PFSK-1 (cell line): Measurements from ENCODE around the gene RAB31.

Experiments
- FOXP2 ChIP-seq: optimal IDR thresholded peaks from 2 replicates; pipeline ENCODE3; 2011; ENCODE audit warnings: borderline replicate concordance, control low read depth, inconsistent platforms; ENCODE audit not compliant: insufficient read depth; ENCODE audit errors: extremely low read length, extremely low read depth
- POLR2AphosphoS5 ChIP-seq: IDR thresholded peaks from 2 replicates; pipeline ENCODE4 v1.6.1; 2012; ENCODE audit warnings: low read depth, mild to moderate bottlenecking, control low read depth, low read length, moderate library complexity
- SIN3A ChIP-seq: IDR thresholded peaks from 2 replicates; pipeline ENCODE4 v1.6.1; 2012; ENCODE audit warnings: mild to moderate bottlenecking, low read length, moderate library complexity, borderline replicate concordance; ENCODE audit not compliant: insufficient read depth
- TAF1 ChIP-seq: IDR thresholded peaks from 2 replicates; pipeline ENCODE4 v1.6.1; 2012; ENCODE audit warnings: low read length, control low read depth, borderline replicate concordance; ENCODE audit not compliant: insufficient read depth
- TF ChIP-seq, protein P1 (sequence below), 2 experiments: IDR thresholded peaks; 2 replicates each; pipeline versions ENCODE4 v1.6.1 to v1.8.0; 2011 to 2012; ENCODE audit warnings: low read depth in 2 of 2, low read length in 2 of 2, control low read depth in 1 of 2, inconsistent platforms in 1 of 2, mild to moderate bottlenecking in 1 of 2, moderate library complexity in 1 of 2; ENCODE audit not compliant: insufficient read depth in 1 of 2

The RAB31 gene

DNA sequence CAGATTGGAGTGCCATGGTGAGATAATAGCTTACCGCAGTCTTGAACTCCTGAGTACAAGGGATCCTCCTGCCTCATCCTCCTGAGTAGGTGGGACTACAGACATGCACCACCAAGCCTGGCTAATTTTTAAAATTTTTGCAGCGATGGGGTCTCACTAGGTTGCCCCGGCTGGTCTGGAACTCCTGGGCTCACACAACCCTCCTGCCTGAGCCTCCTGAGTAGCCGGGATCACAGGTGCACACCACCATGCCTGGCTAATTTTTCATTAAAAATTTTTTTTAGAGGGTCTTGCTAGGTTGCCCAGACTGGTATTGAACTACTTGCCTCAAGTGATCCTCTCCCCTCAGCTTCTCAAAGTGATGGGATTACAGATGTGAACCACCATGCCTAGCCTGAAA is 27.8 kb downstream of the RAB31 start:
- TF ChIP-seq, protein P1, sequence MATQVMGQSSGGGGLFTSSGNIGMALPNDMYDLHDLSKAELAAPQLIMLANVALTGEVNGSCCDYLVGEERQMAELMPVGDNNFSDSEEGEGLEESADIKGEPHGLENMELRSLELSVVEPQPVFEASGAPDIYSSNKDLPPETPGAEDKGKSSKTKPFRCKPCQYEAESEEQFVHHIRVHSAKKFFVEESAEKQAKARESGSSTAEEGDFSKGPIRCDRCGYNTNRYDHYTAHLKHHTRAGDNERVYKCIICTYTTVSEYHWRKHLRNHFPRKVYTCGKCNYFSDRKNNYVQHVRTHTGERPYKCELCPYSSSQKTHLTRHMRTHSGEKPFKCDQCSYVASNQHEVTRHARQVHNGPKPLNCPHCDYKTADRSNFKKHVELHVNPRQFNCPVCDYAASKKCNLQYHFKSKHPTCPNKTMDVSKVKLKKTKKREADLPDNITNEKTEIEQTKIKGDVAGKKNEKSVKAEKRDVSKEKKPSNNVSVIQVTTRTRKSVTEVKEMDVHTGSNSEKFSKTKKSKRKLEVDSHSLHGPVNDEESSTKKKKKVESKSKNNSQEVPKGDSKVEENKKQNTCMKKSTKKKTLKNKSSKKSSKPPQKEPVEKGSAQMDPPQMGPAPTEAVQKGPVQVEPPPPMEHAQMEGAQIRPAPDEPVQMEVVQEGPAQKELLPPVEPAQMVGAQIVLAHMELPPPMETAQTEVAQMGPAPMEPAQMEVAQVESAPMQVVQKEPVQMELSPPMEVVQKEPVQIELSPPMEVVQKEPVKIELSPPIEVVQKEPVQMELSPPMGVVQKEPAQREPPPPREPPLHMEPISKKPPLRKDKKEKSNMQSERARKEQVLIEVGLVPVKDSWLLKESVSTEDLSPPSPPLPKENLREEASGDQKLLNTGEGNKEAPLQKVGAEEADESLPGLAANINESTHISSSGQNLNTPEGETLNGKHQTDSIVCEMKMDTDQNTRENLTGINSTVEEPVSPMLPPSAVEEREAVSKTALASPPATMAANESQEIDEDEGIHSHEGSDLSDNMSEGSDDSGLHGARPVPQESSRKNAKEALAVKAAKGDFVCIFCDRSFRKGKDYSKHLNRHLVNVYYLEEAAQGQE (IDR thresholded peaks at IDR 0.05; ENCODE audit: insufficient read depth in 1 of 2, low read depth in 2 of 2, low read length in 2 of 2), result no peak
- no peak for TF ChIP-seq POLR2AphosphoS5
- TF ChIP-seq SIN3A, result no peak
- no peak for TF ChIP-seq TAF1
- TF ChIP-seq FOXP2, result no peak

DNA sequence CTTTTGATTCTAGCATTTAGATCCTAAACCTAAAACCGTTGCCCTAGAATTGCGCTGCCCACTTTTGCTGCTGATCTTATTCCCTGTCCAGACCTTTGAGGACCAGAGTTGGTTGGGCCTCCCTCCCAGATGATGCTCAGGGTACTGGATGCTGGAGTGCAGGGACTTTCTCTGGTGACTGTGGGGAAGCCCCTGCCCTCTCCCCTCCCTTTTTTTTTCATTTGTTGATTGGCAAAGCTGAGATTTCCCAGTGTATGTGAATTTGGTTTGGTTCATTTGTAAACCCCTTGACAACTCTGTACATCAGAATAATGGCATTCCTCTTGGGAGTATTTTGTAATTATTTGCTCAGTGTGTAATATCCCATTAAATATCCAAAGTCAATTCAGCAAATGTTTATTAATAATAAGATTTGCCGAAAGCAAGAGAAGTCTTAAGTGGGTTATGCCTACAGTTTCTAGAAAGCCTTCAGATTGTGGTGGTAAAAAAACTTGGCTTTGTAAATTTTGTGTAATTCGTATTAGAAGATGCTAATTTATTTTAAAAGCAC is 28.3 kb downstream of the RAB31 start:
- TF ChIP-seq SIN3A, result no peak
- TF ChIP-seq, protein P1 (IDR thresholded peaks at IDR 0.05; ENCODE audit: insufficient read depth in 1 of 2, low read depth in 2 of 2, low read length in 2 of 2), result no peak
- no peak for TF ChIP-seq POLR2AphosphoS5
- no peak for TF ChIP-seq FOXP2

DNA sequence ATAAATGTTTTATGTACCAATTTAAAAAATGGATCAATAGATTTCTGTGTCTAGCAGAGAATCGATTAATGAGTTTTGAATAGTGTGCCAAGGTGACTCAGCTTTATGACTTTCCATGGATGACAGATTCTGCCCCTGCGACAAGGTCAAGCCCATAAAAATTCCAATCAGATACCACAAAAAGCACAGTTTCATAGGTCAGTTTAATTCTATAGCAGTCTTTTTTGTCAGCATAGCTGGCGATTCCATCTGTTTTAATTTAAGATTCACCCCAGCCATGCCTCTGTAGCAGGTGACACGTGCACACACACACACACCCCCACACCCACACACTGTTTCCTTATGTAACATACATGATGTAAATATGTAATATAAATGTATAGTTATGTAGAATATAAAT is 28.9 kb downstream of the RAB31 start:
- TF ChIP-seq SIN3A (no peak), TAF1 (no peak), POLR2AphosphoS5 (no peak), FOXP2 (no peak)
- TF ChIP-seq, protein P1 (IDR thresholded peaks at IDR 0.05; ENCODE audit: insufficient read depth in 1 of 2, low read depth in 2 of 2, low read length in 2 of 2), result no peak

DNA sequence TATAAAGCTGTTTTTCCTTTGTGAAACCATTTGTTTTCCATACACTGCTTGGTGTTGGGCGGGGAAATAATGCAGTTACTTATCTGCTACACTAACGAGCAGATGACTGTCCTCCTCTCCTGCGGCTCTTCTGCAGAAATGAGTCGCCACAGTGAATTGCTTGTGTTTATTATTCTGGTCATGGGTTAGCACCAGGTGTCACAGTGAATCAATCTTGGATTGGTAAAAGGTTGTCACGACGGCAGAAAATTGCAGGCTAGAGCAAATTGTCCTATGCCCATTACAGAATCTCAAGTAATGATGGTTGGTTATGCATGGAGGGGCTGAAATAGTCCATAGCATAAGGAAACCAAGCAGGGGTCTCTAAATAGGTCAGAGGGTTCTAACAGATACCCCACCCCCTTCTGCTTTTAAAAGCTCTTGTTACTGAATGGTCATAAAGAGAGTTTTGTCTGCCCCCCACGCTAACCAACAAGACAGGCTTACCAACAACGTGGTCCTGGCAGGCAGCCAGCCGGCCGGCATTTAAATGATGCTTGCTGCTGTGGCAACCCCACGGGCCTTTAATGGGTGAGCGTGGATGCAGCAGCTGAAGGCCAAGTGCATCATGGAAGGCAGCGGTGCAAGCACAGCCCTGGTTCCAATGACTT is 29.5 kb downstream of the RAB31 start:
- no peak for TF ChIP-seq SIN3A

DNA sequence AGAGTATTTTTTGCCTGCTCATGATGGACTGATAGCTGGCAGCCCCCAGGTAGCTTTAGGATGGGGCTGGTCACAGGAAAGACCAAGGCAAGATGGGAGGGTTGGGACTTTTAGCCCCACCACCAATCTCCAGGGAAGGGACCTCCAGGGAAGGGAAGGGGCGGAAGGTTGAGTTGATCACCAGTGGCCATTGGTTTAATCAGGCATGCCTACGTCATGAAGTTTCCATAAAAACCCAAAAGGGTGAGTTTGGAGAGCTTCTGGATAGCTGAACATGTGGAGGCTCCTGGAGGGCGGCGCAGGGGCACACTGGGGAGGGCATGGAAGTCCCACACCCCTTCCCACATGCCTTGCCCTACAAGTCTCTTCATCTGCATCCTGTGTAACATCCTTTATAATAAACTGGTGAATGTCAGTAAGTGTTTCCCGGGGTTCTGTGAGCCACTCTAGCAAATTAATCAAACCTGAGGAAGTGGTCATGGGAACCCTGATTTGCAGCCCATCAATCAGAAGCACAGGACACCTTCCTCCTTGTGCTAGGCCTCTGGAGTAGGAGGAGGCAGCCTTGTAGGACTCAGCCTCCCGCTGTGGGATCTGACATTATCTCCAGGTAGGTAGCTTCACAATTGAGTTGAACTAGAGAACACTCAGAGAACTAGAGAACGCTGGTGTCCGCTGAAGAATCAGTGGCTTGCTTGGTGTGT is 30.3 kb downstream of the RAB31 start:
- TF ChIP-seq, protein P1 (IDR thresholded peaks at IDR 0.05; ENCODE audit: insufficient read depth in 1 of 2, low read depth in 2 of 2, low read length in 2 of 2), result no peak
- TF ChIP-seq FOXP2, result no peak
